Osteocyte (in vitro differentiated cells): ENCODE data around the gene ELF4. TPM values are rescaled to one million over a fixed set of nuclear protein-coding genes. Genes with fewer than 3 reads are reported as not detected.
A peak's percentile ranks its signal among the peaks of the same experiment; 100 is the strongest.

ENCODE experiments used
- DNase-seq: peaks from one replicate; pipeline ENCODE4 v3.0.0; 2021; ENCODE audit warnings: mixed read lengths; ENCODE audit not compliant: unreplicated experiment; ENCODE audit errors: extremely low spot score
- H3K27ac Mint-ChIP-seq: one replicate; pipeline ENCODE4 v1.8.0; 2021; ENCODE audit warnings: mild to moderate bottlenecking, mixed read lengths; ENCODE audit not compliant: unreplicated experiment
- H3K27me3 Mint-ChIP-seq: one replicate; pipeline ENCODE4 v1.8.0; 2021; ENCODE audit warnings: mixed read lengths; ENCODE audit not compliant: unreplicated experiment
- H3K36me3 Mint-ChIP-seq: one replicate; pipeline ENCODE4 v1.8.0; 2021; ENCODE audit warnings: mixed read lengths; ENCODE audit not compliant: unreplicated experiment
- H3K4me1 Mint-ChIP-seq: one replicate; pipeline ENCODE4 v1.8.0; 2021; ENCODE audit warnings: mixed read lengths; ENCODE audit not compliant: unreplicated experiment
- H3K4me3 Mint-ChIP-seq: one replicate; pipeline ENCODE4 v1.8.0; 2021; ENCODE audit warnings: mild to moderate bottlenecking, moderate library complexity, mixed read lengths; ENCODE audit not compliant: unreplicated experiment
- H3K9me3 Mint-ChIP-seq: one replicate; pipeline ENCODE4 v1.8.0; 2021; ENCODE audit warnings: mixed read lengths; ENCODE audit not compliant: unreplicated experiment
- total RNA-seq: library from RNA; stranded (reverse); gene quantifications from 2 replicates; pipeline ENCODE4 v1.2.1, GENCODE V29; 2021
- TF ChIP-seq, protein P1 (sequence below): fragments of 200-600 bp; sonication (generic); IDR thresholded peaks from 2 replicates; pipeline ENCODE4 v1.5.0; 2021; ENCODE audit warnings: antibody characterized with exemption, mild to moderate bottlenecking, moderate library complexity

ELF4 gene
- total RNA-seq, 1 donor from 2014 or later: 25.2 TPM

- Mint-ChIP-seq H3K27ac (no peak overlapping the region), H3K4me3 (no peak overlapping the region), H3K9me3 (no peaks in the 10 kb centered on the region), H3K36me3 (no peaks in the 10 kb centered on the region), H3K27me3 (no peaks in the 10 kb centered on the region), H3K4me1 (peaks cover 21% of the 10 kb centered on the region)
- no peak for DNase-seq
- TF ChIP-seq, protein P1, sequence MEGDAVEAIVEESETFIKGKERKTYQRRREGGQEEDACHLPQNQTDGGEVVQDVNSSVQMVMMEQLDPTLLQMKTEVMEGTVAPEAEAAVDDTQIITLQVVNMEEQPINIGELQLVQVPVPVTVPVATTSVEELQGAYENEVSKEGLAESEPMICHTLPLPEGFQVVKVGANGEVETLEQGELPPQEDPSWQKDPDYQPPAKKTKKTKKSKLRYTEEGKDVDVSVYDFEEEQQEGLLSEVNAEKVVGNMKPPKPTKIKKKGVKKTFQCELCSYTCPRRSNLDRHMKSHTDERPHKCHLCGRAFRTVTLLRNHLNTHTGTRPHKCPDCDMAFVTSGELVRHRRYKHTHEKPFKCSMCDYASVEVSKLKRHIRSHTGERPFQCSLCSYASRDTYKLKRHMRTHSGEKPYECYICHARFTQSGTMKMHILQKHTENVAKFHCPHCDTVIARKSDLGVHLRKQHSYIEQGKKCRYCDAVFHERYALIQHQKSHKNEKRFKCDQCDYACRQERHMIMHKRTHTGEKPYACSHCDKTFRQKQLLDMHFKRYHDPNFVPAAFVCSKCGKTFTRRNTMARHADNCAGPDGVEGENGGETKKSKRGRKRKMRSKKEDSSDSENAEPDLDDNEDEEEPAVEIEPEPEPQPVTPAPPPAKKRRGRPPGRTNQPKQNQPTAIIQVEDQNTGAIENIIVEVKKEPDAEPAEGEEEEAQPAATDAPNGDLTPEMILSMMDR: no peak
Measured at GRCh38 chrX:130090364-130090763, 19.9 kb downstream of the ELF4 start.

DNA sequence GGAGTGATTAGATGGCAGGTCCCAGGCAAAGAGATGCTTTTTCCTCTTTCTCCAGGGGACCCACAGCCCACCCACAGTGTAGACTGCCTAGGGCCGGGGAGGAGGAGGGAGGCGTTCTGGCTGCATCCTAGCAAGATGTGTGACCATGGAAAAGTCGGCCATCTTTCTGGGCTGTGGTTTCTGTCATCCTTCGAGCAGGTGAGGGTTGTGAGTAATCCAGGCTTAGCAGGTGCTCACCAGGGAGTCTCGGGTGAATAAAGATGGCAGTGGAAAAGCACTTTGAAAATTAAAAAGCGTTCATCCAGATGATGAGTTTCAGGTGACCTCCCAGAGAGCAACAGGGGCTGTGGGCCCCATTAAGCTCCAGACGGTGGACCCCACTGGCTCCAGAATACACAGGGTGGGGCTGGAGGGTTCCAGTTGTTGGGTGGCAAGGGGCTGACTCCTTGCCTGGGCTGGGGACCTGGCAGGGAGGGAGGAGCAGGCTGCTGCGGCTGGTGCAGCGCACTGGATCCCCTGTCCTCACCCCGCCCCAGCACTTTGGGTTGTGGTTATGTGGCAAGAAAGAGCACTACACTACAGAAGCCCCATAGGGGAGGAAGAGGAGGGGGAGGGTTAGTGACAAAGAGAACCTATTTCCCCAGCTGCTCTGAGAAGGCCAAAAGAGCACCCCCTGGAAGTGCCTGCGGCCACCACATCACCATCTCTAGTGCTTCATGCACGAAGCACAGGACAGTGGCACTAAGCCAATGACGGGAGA, 23.7 kb downstream of the ELF4 start:
- TF ChIP-seq, protein P1: no peak
- Mint-ChIP-seq H3K27me3 (no peaks in the 10 kb centered on the region), H3K4me3 (no peak overlapping the region), H3K27ac (no peak overlapping the region), H3K4me1 (peaks cover 34% of the 10 kb centered on the region), H3K9me3 (no peaks in the 10 kb centered on the region), H3K36me3 (no peaks in the 10 kb centered on the region)
- DNase-seq: no peak

DNA sequence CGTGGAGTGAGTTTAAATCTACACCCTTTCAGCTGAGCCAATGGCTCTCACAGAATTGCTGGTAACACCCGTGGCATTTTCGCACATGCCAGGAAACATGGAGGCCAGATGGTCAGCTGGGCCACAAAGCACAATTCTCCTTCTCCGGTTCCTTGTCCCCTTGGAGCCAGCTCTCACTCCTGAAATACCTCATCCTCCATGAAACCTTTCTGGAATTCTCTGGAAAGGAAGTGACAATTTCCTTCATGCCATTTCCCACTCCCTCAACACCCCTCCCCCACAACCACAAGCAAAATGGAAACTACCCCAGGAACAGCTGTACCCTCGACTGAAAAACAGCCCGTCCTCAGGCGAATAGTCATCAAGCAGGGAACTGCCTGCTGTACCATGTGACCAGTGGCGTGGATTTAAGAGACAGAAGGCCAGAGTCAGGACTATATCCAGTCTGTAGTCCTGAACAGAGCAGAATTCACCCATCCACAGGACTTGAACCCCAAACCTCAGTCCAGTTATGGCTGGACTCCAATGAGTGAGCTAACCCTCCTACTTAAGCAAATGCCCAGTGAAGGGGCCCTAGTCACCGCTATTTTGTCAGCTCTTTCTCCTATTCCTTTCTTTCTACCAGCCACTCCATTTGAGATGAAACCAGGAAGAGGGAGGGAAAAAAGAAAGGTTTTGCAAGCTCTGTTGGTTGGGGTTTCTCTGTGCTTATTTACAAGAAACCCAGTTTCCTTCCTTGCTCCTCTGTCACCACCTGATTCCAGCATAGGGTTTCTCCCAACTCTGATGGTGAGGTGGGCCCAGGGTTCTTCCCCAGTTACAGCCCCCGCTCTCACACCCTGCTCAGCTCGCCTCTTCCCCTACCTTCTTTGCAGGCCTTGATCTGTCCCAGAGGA, 24.5 kb downstream of the ELF4 start:
- Mint-ChIP-seq H3K4me3 (no peak overlapping the region), H3K36me3 (no peaks in the 10 kb centered on the region), H3K27ac (peak overlapping the region; percentile 10), H3K4me1 (peaks cover 37% of the 10 kb centered on the region), H3K27me3 (no peaks in the 10 kb centered on the region), H3K9me3 (no peaks in the 10 kb centered on the region)
- DNase-seq: no peak
- TF ChIP-seq, protein P1: no peak

DNA sequence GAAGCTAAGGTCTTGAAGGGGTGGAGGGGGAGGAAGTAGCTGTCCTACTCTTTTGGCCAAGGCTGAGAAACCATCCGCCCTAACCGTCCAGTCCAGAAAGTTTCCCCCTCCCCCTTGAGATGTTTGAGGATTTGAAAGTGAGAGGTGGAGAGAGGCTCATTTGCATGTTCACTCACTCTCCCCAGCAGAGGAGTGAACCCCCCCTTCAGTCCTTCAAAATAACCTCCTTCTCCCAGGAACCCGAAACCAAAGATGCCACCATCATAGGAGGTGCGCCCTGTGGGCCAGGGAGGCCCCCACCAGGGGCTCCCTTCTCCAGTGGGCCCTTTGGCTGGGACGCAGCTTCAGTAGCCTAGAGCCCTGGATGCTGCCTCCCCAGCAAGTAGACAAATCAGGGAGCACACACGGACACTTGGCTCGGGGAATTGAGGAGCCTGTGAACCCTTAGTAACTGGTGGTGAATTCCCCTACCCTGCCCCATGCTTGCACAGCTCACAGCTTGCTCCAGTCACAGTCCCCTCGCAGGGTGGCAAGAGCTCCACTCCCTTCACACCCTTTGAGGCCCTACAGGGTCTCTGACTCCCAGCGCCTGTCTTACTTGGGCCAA, 25.6 kb downstream of the ELF4 start:
- H3K27me3 Mint-ChIP-seq: no peaks in the 10 kb centered on the region
- no peak for DNase-seq
- peak overlapping the region; percentile 3 for H3K27ac Mint-ChIP-seq
- no peak overlapping the region for H3K4me3 Mint-ChIP-seq
- TF ChIP-seq, protein P1: no peak
- H3K4me1 Mint-ChIP-seq: peaks cover 38% of the 10 kb centered on the region
- H3K36me3 Mint-ChIP-seq: no peaks in the 10 kb centered on the region
- no peaks in the 10 kb centered on the region for H3K9me3 Mint-ChIP-seq
